SU-DHL-6 (cell line): ENCODE data around the gene DCAF5.

Source experiments
- CTCF ChIP-seq: fragments of 200-600 bp; sonication (generic); IDR thresholded peaks from one replicate; pipeline ENCODE4 v1.5.1; 2017; ENCODE audit warnings: antibody characterized with exemption, mild to moderate bottlenecking, low read length, moderate library complexity; ENCODE audit not compliant: insufficient read depth, poor library complexity, severe bottlenecking
- EZH2phosphoT487 ChIP-seq: fragments of 200-600 bp; sonication (generic), shearing (Covaris generic); conservative IDR thresholded peaks from 2 replicates; pipeline ENCODE4 v1.6.1; 2018; ENCODE audit warnings: mild to moderate bottlenecking, antibody characterized with exemption, low read length, moderate library complexity, mixed read lengths

DNA sequence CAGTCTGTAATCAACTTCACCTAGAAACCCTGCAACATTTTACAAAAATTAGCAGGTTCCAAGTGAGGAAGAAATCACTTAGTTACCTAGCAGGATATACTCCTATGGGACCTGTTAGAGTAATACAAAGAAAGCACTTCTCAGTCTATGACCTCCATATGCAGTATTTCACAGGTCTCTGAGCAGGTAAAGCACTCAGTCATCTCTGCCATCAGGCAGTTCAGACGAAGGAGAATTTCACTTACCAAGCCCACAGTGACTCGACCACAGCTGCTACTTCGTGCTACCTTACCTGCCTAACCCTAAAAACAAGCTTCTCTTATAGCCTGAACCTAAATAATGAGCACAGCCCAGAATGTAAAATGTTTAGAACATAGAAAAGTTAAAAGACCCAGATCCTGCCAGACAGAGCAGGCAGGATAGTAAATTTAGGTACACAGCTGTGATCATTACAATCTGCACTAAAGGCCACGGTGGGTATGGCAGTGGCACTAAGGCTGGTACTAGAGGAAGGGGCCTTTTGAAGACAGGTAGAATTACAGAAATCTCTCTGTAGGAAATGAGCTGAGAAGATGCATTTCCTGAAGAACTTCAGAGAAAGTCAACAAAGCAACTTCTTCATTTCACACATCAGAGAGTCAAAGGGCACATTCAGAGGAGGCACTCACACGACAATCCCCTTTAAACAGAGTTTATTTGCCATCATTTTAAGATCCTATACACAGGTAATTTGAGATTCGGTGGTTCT, 35.7 kb downstream of the DCAF5 start:
- TF ChIP-seq CTCF: no peak
- TF ChIP-seq EZH2phosphoT487: no peak
